H9 (cell line): ENCODE results near the gene LRCH4. TPM values are rescaled to one million over a fixed set of nuclear protein-coding genes. Genes with fewer than 3 reads are reported as not detected.

Source experiments
- DNase-seq: peaks from one replicate; pipeline ENCODE4 v3.0.0-alpha.2; 2017
- H2AFZ ChIP-seq: one replicate; pipeline ENCODE4 v1.6.1; 2013; ENCODE audit warnings: mild to moderate bottlenecking, low read length, control low read depth, moderate library complexity
- H2AK5ac ChIP-seq: 2 replicates; pipeline ENCODE4 v1.6.1; 2013; ENCODE audit warnings: low read length, control low read depth, mixed read lengths; ENCODE audit not compliant: insufficient read length
- H2BK120ac ChIP-seq: one replicate; pipeline ENCODE4 v1.6.1; 2013; ENCODE audit warnings: low read depth, mild to moderate bottlenecking, low read length, control low read depth, inconsistent platforms; ENCODE audit not compliant: poor library complexity, severe bottlenecking
- H2BK12ac ChIP-seq: 2 replicates; pipeline ENCODE4 v1.6.1; 2013; ENCODE audit warnings: low read length, control low read depth, mixed read lengths, low read depth; ENCODE audit not compliant: insufficient read length
- H2BK15ac ChIP-seq: 2 replicates; pipeline ENCODE4 v1.6.1; 2013; ENCODE audit warnings: low read depth, low read length, control low read depth
- H2BK20ac ChIP-seq: one replicate; pipeline ENCODE4 v1.6.1; 2013; ENCODE audit warnings: low read depth, mild to moderate bottlenecking, low read length, control low read depth, inconsistent platforms; ENCODE audit not compliant: poor library complexity, severe bottlenecking
- H2BK5ac ChIP-seq: 2 replicates; pipeline ENCODE4 v1.6.1; 2013; ENCODE audit warnings: low read length, control low read depth, mixed read lengths; ENCODE audit not compliant: insufficient read length
- H3K14ac ChIP-seq: 2 replicates; pipeline ENCODE4 v1.6.1; 2013; ENCODE audit warnings: low read length, control low read depth; ENCODE audit not compliant: insufficient read depth
- H3K18ac ChIP-seq: 2 replicates; pipeline ENCODE4 v1.6.1; 2013; ENCODE audit warnings: low read depth, mild to moderate bottlenecking, mixed read lengths, low read length, control low read depth; ENCODE audit not compliant: insufficient read length
- H3K23ac ChIP-seq: 2 replicates; pipeline ENCODE4 v1.6.1; 2013; ENCODE audit warnings: low read length, control low read depth, mixed read lengths, low read depth; ENCODE audit not compliant: insufficient read length
- H3K23me2 ChIP-seq: 2 replicates; pipeline ENCODE4 v1.6.1; 2013; ENCODE audit warnings: low read depth, mild to moderate bottlenecking, mixed read lengths, low read length, control low read depth; ENCODE audit not compliant: insufficient read length, poor library complexity, severe bottlenecking
- H3K27ac ChIP-seq: 2 replicates; pipeline ENCODE4 v1.5.1; 2013; ENCODE audit warnings: low read length, control low read depth, mixed read lengths, low read depth; ENCODE audit not compliant: insufficient read length
- H3K27me3 ChIP-seq: 2 replicates; pipeline ENCODE4 v1.6.1; 2013; ENCODE audit warnings: low read length, control low read depth, inconsistent platforms; ENCODE audit not compliant: insufficient read depth
- H3K4ac ChIP-seq: 2 replicates; pipeline ENCODE4 v1.6.1; 2013; ENCODE audit warnings: low read depth, mild to moderate bottlenecking, control low read depth, inconsistent platforms, low read length, moderate library complexity
- H3K4me1 ChIP-seq: 2 replicates; pipeline ENCODE4 v1.6.1; 2013; ENCODE audit warnings: low read length, control low read depth, inconsistent platforms; ENCODE audit not compliant: insufficient read depth
- H3K4me2 ChIP-seq: 2 replicates; pipeline ENCODE4 v1.6.1; 2013; ENCODE audit warnings: low read length, control low read depth, mixed read lengths; ENCODE audit not compliant: insufficient read length, insufficient read depth
- H3K56ac ChIP-seq: 2 replicates; pipeline ENCODE4 v1.6.1; 2013; ENCODE audit warnings: low read depth, mild to moderate bottlenecking, mixed read lengths, low read length, control low read depth; ENCODE audit not compliant: insufficient read length
- H3K79me1 ChIP-seq: 2 replicates; pipeline ENCODE4 v1.6.1; 2013; ENCODE audit warnings: low read depth, mild to moderate bottlenecking, moderate library complexity, low read length, control low read depth, inconsistent platforms; ENCODE audit not compliant: insufficient read depth, poor library complexity, severe bottlenecking
- H3K79me2 ChIP-seq: 2 replicates; pipeline ENCODE4 v1.6.1; 2013; ENCODE audit warnings: low read length, control low read depth, inconsistent platforms; ENCODE audit not compliant: insufficient read depth
- H3K9ac ChIP-seq: 2 replicates; pipeline ENCODE4 v1.6.1; 2013; ENCODE audit warnings: low read length, control low read depth, mixed read lengths; ENCODE audit not compliant: insufficient read length; ENCODE audit errors: extremely low read depth
- H3K9me3 ChIP-seq: one replicate; pipeline ENCODE4 v1.6.1; 2013; ENCODE audit warnings: low read depth, low read length, inconsistent platforms; ENCODE audit not compliant: control insufficient read depth
- H3T11ph ChIP-seq: one replicate; pipeline ENCODE4 v1.6.1; 2013; ENCODE audit warnings: mild to moderate bottlenecking, low read length, control low read depth, inconsistent platforms
- H4K20me1 ChIP-seq: one replicate; pipeline ENCODE4 v1.6.1; 2013; ENCODE audit not compliant: control insufficient read depth, insufficient read length, insufficient read depth
- H4K5ac ChIP-seq: 2 replicates; pipeline ENCODE4 v1.6.1; 2013; ENCODE audit warnings: low read depth, mild to moderate bottlenecking, mixed read lengths, low read length, control low read depth; ENCODE audit not compliant: insufficient read length
- H4K8ac ChIP-seq: replicated peaks from 2 replicates; pipeline ENCODE4 v1.6.1; 2013; ENCODE audit warnings: low read length, control low read depth, mixed read lengths, low read depth; ENCODE audit not compliant: insufficient read length
- H4K91ac ChIP-seq: 2 replicates; pipeline ENCODE4 v1.6.1; 2013; ENCODE audit warnings: low read depth, mild to moderate bottlenecking, moderate library complexity, mixed read lengths, low read length, control low read depth; ENCODE audit not compliant: insufficient read length
- H3K27ac Mint-ChIP-seq, 3 experiments: 2 replicates in 2 of 3; 3 replicates in 1 of 3; pipeline ENCODE4 v1.8.0; 2020 to 2021; ENCODE audit warnings: mixed read lengths in 3 of 3, mild to moderate bottlenecking in 1 of 3, moderate library complexity in 1 of 3
- H3K27me3 Mint-ChIP-seq: 2 replicates; pipeline ENCODE4 v1.8.0; 2021; ENCODE audit warnings: low read depth, mild to moderate bottlenecking, moderate library complexity, mixed read lengths
- H3K36me3 Mint-ChIP-seq, 3 experiments: 2 replicates in 2 of 3; 3 replicates in 1 of 3; pipeline ENCODE4 v1.8.0; 2020 to 2021; ENCODE audit warnings: low read depth in 3 of 3, mixed read lengths in 3 of 3; ENCODE audit not compliant: insufficient read depth in 1 of 3
- H3K4me1 Mint-ChIP-seq, 2 experiments: 2 replicates each; pipeline ENCODE4 v1.8.0; 2020; ENCODE audit warnings: mixed read lengths in 2 of 2
- H3K4me3 Mint-ChIP-seq, 2 experiments: 2 replicates in 1 of 2; 3 replicates in 1 of 2; pipeline ENCODE4 v1.8.0; 2020 to 2021; ENCODE audit warnings: mild to moderate bottlenecking in 2 of 2, mixed read lengths in 2 of 2, moderate library complexity in 1 of 2
- H3K9me3 Mint-ChIP-seq, 2 experiments: 2 replicates in 1 of 2; 3 replicates in 1 of 2; pipeline ENCODE4 v1.8.0; 2020; ENCODE audit warnings: mild to moderate bottlenecking in 2 of 2, mixed read lengths in 2 of 2, moderate library complexity in 1 of 2
- CTCF ChIP-seq: fragments of 200-600 bp; sonication (generic); conservative IDR thresholded peaks from 3 replicates; pipeline ENCODE4 v1.8.0; 2021; ENCODE audit warnings: antibody characterized with exemption, mild to moderate bottlenecking
- WGBS: extraction: QIAGEN DNeasy Blood & Tissue Kit; methylation state at CpG from one replicate; pipeline ENCODE4 v1.1.7; 2013; ENCODE audit warnings: missing lambda C conversion rate, low lambda C conversion rate, mixed read lengths; ENCODE audit not compliant: insufficient read length; ENCODE audit errors: extremely low coverage; 5-methylcytosine and 5-hydroxymethylcytosine counted together
- total RNA-seq: library from RNA; stranded (reverse); gene quantifications from 2 replicates; pipeline ENCODE4 v1.2.1, GENCODE V29; 2021

Gene LRCH4
- total RNA-seq, 1 experiment from 2014 or later: 39.1 TPM

GRCh38 chr7:100626530-100627237 lies 40.8 kb upstream of the LRCH4 start:
- Histone ChIP-seq H2BK120ac (no peak overlapping the region), H3K18ac (peak overlapping the region; percentile 46), H3K14ac (0 out of 2 replicates have a peak overlapping the region, but pooled peaks have one; percentile 50), H3K27ac (no peak overlapping the region), H3K9ac (no peak overlapping the region), H4K5ac (no peak overlapping the region), H2BK5ac (no peak overlapping the region), H3K79me1 (no peaks in the 10 kb centered on the region), H3K4me2 (peak overlapping the region; percentile 60), H3K23me2 (peaks cover 5% of the 10 kb centered on the region), H3K23ac (no peak overlapping the region), H4K8ac (no peak overlapping the region), H2BK20ac (no peak overlapping the region), H2AK5ac (no peak overlapping the region), H2BK15ac (no peak overlapping the region), H3K4me1 (no peaks in the 10 kb centered on the region), H4K20me1 (no peaks in the 10 kb centered on the region), H3K27me3 (peaks cover 3% of the 10 kb centered on the region; the same call in 1 of the 2 replicates), H3K56ac (no peak overlapping the region), H4K91ac (no peak overlapping the region), H3K9me3 (no peaks in the 10 kb centered on the region), H2BK12ac (no peak overlapping the region), H2AFZ (no peak overlapping the region), H3T11ph (no peak overlapping the region), H3K4ac (no peak overlapping the region), H3K79me2 (no peaks in the 10 kb centered on the region)
- peaks cover 39% of the 10 kb centered on the region for H3K27me3 Mint-ChIP-seq
- TF ChIP-seq CTCF: no peak
- H3K9me3 Mint-ChIP-seq: no peaks in the 10 kb centered on the region
- H3K27ac Mint-ChIP-seq: no peak overlapping the region
- H3K4me3 Mint-ChIP-seq: peak overlapping the region; percentile 41 to 78
- no CpG with 5 or more reads among the region's 37 CpGs for WGBS
- peaks cover 9 to 17% of the 10 kb centered on the region in 2 experiments for H3K4me1 Mint-ChIP-seq
- H3K36me3 Mint-ChIP-seq: peaks cover 0 to 4% (median 0%) of the 10 kb centered on the region in 3 experiments; a peak in 1 of 7 replicates
- peak; percentile 94 for DNase-seq
